ENCODE measurements around the gene WBP1.

- no peak for TF ChIP-seq CTCF (IDR thresholded peaks at IDR 0.05 in 4 of 5, conservative IDR thresholded peaks at IDR 0.05 in 1 of 5)
- no peak for TF ChIP-seq POLR2A (IDR thresholded peaks at IDR 0.05)
Measured at GRCh38 chr2:74495440-74495839, 37.2 kb downstream of the WBP1 start.

Measured in gastrocnemius medialis (tissue), 4 donors.